GM23338 (cell line): ENCODE measurements around the gene DMGDH.

Experiments
- CTCF ChIP-seq, 2 experiments: fragments of 200-600 bp in 1 of 2; sonication (generic) in 1 of 2; conservative IDR thresholded peaks; 2 replicates each; pipeline versions ENCODE4 v1.5.1 to v1.6.1; 2016 to 2017; ENCODE audit warnings: antibody characterized with exemption in 2 of 2, low read depth in 2 of 2, mild to moderate bottlenecking in 2 of 2, moderate library complexity in 1 of 2
- EZH2 ChIP-seq: fragments of 200-600 bp; sonication (generic); IDR thresholded peaks from one replicate; pipeline ENCODE4 v1.8.0; 2017; ENCODE audit warnings: antibody characterized with exemption, mild to moderate bottlenecking, low read depth; ENCODE audit not compliant: unreplicated experiment
- POLR2AphosphoS5 ChIP-seq: IDR thresholded peaks from 2 replicates; pipeline ENCODE4 v1.6.1; 2016; ENCODE audit warnings: antibody characterized with exemption, low read depth
- REST ChIP-seq: IDR thresholded peaks from one replicate; pipeline ENCODE4 v1.6.1; 2018; ENCODE audit warnings: antibody characterized with exemption; ENCODE audit not compliant: unreplicated experiment

GRCh38 chr5:78971998-78972397 lies 97.5 kb downstream of the DMGDH start:
- TF ChIP-seq POLR2AphosphoS5: no peak
- no peak for TF ChIP-seq EZH2
- no peak for TF ChIP-seq CTCF (conservative IDR thresholded peaks at IDR 0.05; ENCODE audit: low read depth in 2 of 2)
- TF ChIP-seq REST: no peak
